ENCODE results near the gene LRFN3.
"Not testable (repeated sequence)": the region's sequence is repeated elsewhere in the genome, so short reads cannot be mapped to it uniquely, and the experiment has no call there.

The LRFN3 gene

GRCh38 chr19:35978832-35979365, 42.7 kb downstream of the LRFN3 start:
- no peak for DNase-seq

DNA sequence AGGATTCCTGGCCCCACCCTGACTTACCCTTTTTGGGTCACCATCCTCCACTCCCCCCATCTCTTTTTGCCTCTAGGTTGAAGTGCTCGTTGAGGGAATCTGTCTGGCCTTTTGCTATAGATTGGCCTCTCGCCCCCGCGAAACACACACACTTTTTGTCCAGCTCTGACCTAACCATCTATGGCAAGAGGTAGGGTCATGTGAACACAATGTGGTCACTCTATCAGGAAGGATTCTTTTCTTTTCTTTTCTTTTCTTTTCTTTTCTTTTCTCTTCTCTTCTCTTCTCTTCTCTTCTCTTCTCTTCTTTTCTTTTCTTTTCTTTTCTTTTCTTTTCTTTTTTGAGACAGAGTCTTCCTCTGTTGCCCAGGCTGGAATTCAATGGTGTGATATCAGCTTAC, 44.8 kb downstream of the LRFN3 start:
- not testable (repeated sequence) for DNase-seq

GRCh38 chr19:35983177-35983576, 47.0 kb downstream of the LRFN3 start:
- no peak for DNase-seq

DNA sequence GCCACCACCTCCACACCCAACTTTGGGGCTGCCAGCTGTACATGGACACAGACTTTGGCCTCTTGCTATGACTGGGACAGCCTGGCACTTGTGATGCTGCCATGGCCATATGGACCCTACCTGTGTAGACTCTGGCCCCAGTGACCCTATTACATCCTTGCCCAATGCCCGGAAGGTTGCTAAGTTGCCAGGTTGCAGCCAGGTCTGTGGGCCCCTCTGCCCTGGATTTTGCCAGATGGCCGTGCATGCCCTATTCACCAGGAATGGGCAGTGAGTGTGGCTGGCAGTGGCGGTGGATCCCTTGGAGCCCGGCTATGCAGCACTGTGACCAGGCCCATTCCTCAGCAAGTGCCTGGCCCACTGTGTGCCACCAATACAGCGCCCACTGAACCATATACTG, 49.9 kb downstream of the LRFN3 start:
- DNase-seq, result no peak

DNA sequence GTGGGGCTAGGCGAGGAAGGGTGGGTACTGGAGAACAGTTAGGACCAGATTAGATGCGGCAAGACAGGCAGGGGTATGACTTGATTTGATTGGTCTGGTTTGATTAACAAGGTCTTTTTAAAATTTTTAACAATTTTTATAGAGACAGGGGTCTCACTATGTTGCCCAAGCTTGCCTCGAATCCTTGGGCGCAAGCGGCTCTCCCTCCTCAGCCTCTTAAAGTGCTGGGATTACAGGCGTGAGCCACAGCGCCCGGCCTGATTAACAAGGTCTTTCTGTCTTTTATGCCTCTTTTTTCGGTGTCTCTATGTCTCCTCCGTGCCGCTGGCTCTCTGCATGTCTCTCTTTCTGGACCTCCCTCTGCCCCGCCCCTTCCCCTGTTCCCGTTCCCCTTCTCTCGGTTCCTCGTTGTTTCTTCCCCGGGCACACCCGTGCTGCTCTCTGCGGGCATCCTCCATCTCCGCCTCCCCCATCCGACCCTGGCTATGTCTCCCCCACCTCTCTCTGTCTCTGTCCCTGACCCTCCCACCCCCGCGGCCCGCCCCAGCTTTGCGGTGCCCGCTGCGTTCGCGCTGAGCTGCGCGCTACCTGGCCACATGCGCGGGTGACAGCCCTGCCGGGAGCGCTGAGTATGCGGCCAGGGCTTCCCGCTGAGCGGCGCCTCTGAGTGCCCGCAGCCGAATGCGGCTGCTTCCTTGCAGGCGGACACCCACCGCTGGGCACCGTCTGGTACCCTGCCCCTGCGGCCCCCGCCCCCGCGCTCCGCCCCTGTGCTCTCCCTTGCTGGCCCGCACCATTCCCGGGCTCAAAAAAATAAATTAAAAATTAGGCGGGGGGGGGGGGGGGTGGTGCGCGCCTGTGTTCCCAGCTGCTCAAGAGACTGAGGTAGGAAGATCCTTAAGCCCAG, 50.7 kb downstream of the LRFN3 start:
- peak in 1 of 2 experiments; percentile 62 for DNase-seq

DNA sequence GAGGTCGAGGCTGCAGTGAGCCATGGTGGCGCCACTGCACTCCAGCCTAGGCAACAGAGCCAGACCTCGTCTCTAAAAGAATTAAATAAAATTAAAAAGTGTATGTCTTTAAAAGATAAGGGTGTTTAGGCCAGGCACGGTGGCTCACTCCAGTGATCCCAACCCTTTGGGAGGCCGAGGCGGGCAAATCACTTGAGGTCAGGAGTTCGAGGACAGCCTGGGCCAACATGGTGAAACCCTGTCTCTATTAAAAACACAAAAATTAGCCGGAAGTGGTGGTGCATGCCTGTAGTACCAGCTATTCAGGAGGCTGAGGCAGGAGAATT, 51.4 kb downstream of the LRFN3 start:
- no peak for DNase-seq

DNA sequence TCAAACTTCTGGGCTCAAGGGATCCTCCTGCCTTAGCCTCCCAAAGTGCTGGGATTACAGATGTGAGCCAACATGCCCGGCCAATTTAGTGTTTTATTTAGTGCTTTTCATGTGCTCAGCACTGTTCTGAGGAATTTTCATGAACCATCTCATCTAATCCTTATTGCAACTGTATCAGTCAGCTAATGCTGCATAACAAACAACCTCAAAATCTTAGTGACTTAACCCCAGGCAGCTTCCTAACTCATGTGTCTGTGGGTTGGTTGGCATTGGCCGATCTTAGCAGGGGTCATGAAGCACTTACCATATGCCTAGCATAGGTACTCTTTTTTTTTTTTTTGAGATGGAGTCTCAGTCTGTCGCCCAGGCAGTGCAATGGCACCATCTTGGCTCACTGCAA, 52.6 kb downstream of the LRFN3 start:
- DNase-seq, result no peak

DNA sequence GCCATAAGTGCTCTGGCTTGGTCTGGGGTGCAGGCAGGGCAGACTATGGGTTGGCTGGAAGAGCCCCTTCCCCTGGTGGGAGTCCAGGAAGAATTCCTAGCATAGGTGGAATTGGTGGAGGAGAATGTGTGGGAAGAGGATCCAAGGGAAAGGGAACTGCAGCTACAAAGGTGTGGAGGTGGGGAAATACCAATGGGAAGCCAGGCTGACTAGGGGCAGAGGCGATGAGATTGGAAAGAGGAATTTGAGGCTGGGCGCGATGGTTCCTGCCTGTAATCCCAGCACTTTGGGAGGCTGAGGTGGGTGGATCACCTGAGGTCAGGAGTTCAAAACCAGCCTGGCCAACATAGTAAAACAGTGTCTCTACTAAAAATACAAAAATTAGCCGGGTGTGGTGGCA, 54.0 kb downstream of the LRFN3 start:
- no peak for DNase-seq

DNA sequence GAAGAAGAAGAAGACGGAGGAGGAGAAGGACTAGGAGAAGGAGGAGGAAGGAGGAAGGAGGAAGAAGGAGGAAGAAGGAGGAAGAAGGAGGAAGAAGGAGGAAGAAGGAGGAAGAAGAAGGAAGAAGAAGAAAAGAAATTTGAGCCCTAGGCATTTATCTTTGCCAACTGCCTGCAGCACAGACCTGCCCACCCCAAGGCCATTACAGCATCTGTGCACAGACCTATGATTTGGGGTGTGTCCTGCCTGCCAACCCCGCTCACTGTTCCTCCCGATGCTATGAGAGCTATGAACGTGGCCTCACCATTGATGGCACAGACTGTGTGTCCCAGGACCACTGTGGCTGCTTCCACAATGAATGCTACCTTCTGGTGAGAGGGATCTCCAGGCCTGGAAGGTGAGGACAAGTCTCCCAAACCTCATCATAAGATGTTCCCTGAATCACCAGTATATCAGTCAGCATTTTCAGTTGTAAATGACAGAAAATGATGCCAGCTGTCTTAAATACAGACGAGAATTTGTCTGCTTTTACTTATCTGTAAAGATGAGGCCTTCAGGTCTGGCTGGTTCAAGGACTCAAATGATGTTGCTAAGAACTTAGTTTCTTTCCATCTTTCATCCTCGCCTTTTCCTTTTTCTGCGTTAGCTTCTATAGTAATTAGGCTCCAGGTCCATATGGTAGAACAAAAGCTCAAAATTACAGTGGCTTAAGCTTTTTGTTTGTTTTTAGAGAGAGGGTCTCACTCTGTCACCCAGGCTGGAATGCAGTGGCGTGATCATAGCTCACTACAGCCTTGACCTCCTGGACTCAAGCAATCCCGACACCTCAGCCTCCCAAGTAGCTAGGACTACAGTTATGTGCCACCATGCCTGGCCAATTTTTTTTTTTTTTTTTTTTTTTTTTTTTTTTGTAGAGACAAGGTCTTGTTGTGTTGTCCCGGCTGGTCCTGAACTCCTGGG, 54.9 kb downstream of the LRFN3 start:
- no peak for DNase-seq

- no peak for DNase-seq
Measured at GRCh38 chr19:35991731-35992450, 55.7 kb downstream of the LRFN3 start.

- no peak for DNase-seq
Measured at GRCh38 chr19:35992907-35993765, 57.0 kb downstream of the LRFN3 start.

DNA sequence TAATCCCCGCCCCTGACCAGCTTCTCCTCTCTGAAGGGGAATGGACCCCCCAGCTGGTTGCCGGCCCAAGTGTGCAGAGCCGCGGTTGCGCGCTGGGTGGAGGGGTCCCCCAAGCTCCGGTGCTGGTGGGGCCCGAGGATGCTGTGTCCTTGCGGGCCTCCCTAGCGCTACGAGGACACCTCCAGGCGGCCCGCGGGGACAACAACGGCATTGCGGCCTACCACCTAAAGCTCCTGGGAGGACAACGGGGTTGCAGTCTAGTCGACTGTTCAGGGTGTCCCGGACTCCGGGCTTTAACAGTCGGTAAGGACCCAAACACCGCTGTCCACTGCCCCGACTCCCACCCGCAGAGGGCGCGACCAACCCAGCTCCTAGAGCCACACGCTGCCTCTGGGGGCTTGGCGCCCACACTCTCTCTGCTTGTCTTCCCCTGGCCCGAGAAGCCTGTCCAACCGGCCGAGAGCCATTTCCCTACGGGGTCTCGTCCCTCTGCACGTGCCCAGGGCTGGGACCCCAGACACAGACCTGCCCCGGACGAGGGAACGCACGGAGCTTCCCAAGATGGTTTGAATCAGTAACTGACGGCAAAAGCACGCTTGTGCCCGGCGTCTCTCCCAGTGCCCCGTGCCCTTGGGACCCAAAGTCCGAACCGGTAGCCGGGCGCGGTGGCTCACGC, 57.9 kb downstream of the LRFN3 start:
- no peak for DNase-seq

Data from NCI-H446 (cell line).